ENCODE measurements around the gene OR14A16. TPM values are rescaled to one million over a fixed set of nuclear protein-coding genes. Genes with fewer than 3 reads are reported as not detected.

The OR14A16 gene
- total RNA-seq, 1 donor from 2014 or later: not detected

Other genes with a start within 250 kb of the OR14A16 start
- gene OR2G2, start 235.8 kb downstream of the OR14A16 start, total RNA-seq: not detected
- gene OR2G3, start 218.5 kb downstream of the OR14A16 start, total RNA-seq: not detected
- gene OR13G1, start 144.4 kb downstream of the OR14A16 start, total RNA-seq: not detected
- not detected for gene OR6F1, start 107.5 kb downstream of the OR14A16 start, total RNA-seq
- not detected for gene OR14K1, start 85.5 kb downstream of the OR14A16 start, total RNA-seq
- not detected for gene OR14A2, start 76.0 kb downstream of the OR14A16 start, total RNA-seq
- not detected for gene OR1C1, start 63.6 kb downstream of the OR14A16 start, total RNA-seq
- not detected for gene OR11L1, start 17.8 kb upstream of the OR14A16 start, total RNA-seq
- 2.5 TPM for gene TRIM58, start 33.1 kb upstream of the OR14A16 start, total RNA-seq
- 1.2 TPM for gene OR2W3, start 71.5 kb upstream of the OR14A16 start, total RNA-seq
- gene OR2T8, start 96.1 kb upstream of the OR14A16 start, total RNA-seq: not detected
- not detected for gene OR2AJ1, start 100.8 kb upstream of the OR14A16 start, total RNA-seq
- not detected for gene OR2L8, start 124.7 kb upstream of the OR14A16 start, total RNA-seq
- not detected for gene OR2AK2, start 141.1 kb upstream of the OR14A16 start, total RNA-seq
- gene OR2L5, start 189.5 kb upstream of the OR14A16 start, total RNA-seq: not detected
- not detected for gene OR2L2, start 206.0 kb upstream of the OR14A16 start, total RNA-seq
- gene OR2L3, start 222.7 kb upstream of the OR14A16 start, total RNA-seq: 0.10 TPM